ENCODE results near the gene SLC25A36.
A peak's percentile ranks its signal among the peaks of the same experiment; 100 is the strongest.
"Not testable (repeated sequence)": the region's sequence is repeated elsewhere in the genome, so short reads cannot be mapped to it uniquely, and the experiment has no call there.

Gene SLC25A36

DNA sequence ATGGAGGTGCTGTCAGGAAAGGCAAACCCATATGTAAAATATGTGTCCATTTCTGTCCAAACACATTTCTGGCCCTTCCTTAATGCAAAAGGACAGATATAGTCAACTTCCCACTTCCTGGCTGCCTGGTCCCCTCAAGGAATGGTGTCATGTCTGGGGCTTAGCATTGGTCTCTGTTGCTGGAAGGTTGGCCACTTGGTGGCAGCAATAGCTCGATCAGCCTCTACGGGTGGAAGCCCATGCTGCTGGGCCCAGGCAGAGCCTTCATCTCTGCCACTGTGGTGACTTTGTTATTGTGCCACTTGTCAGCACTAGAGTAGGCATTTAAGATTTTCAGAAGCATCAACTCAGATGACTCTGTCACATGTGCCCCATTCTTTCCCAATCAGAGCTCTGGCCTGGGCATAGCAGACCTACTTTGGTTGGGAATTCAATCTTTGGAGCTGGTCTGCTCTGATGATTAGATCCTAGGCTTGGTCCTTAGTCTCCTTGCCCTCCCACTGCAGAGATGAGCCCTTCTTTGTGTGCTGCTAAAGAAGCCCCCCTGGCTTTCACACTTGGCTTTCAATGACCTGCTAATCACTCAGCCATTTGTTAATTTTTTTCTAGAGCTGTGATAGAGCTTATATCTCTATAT, 58.5 kb downstream of the SLC25A36 start:
- DNase-seq, result no peak

- no peak for DNase-seq
Observed at GRCh38 chr3:141000686-141001085, 59.0 kb downstream of the SLC25A36 start.

- no peak for DNase-seq
Observed at GRCh38 chr3:141006344-141006743, 64.7 kb downstream of the SLC25A36 start.

DNA sequence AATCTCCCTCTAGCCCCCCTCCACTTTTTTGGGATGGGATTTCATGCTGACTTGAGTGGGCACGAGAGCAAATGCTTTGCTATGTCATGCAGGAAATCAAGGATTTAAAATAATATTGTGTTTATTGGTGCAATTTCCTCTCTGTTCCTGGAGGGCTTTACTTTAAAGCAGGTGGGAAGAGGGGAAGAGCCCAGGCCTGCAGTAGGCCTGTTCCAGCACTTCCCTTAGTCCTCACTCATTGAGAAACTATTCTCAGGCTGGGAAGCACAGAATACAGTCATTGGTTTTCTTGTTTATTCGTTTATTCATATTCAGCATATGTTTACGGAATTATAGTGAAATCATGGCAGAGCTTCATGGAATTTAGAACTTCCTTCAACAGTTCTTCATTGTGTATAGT, 67.9 kb downstream of the SLC25A36 start:
- DNase-seq, result no peak

DNA sequence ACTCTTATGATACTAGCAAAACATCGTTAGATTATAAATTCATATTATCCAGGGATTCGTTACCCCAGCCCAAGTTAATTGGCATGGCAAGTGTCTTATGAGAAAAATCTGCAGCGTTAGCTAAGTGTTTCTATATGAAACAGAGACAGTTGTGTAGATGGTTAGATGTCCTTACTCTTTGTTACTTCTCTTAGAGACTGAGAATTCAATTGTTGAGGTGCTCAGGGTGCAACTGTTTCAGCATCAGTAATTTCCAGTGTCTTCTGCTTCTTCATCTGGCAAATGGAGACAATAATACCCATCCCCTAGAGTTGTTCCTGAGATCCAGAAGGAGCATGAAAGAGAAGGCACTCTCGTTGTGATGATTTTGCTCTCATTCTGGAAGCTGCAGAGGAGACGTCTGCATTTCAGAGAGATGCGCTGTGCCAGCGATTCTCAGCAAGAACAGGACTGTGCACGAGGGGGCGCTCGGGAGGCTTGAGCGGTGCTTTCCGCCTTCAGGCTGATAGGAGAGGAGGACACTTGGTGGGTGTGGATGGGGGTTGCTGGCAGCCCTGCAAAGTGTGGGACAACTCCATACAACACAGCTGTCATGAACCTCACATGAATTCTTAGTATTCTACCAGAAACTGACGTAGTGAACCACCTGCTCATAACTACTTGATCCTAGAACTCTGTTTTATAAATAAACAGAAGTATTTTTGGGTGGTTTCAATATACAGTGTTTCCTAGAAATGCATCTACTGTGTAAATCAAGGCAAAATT, 69.8 kb downstream of the SLC25A36 start:
- DNase-seq, result peak in 1 of 2 experiments; percentile 26

DNA sequence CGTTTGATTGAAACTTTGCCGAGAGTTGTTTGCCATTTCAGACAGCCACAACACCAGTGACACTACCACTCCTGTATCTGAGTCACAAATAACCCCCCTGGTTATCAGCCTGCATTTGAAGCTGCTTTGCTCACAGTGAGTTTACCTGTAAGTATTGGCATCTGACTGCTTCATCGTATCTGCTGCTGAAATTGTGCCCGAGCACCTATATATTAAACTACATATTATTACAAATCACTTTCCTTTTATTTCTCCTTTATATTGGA, 70.3 kb downstream of the SLC25A36 start:
- DNase-seq, result no peak

DNA sequence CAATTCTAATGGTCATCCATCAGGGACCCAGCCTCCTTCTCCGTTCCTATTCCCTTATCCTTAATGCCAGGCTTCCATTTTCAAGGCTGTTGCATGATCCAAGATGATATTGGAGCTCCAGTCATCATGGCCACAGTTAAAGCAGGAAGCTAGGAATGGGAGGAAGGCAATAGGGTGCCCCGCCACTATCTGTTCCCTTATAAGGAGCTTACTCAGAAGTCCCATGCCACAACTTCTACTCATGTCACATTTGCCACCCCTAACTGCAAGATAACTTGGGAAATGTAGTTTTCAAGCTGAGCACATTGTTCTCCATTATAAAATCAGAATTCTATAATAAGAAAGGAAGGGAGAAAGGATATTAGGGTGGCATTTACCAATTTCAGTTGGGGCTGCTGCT, 70.9 kb downstream of the SLC25A36 start:
- DNase-seq, result no peak

GRCh38 chr3:141015481-141015880, 73.8 kb downstream of the SLC25A36 start:
- DNase-seq, result no peak

- DNase-seq, result not testable (repeated sequence)
Observed at GRCh38 chr3:141017366-141018322, 76.0 kb downstream of the SLC25A36 start.

- DNase-seq, result no peak
Observed at GRCh38 chr3:141019244-141019643, 77.6 kb downstream of the SLC25A36 start.

GRCh38 chr3:141020143-141020830, 78.7 kb downstream of the SLC25A36 start:
- no peak for DNase-seq

GRCh38 chr3:141021261-141021660, 79.6 kb downstream of the SLC25A36 start:
- DNase-seq, result no peak
